Effector memory CD4-positive, alpha-beta T cell (primary cell): ENCODE data around the gene TRPM6.

Experiments used
- DNase-seq, 3 donors: peaks; one replicate each; pipeline ENCODE4 v3.0.0-alpha.2; 2020
- H3K27ac ChIP-seq: 2 replicates; pipeline ENCODE4 v1.7.0; 2013; ENCODE audit warnings: mild to moderate bottlenecking, low read length, moderate library complexity; ENCODE audit not compliant: insufficient read depth, poor library complexity, severe bottlenecking
- H3K27me3 ChIP-seq: replicated peaks from 2 replicates; pipeline ENCODE4 v1.7.0; 2013; ENCODE audit warnings: mild to moderate bottlenecking, low read length; ENCODE audit not compliant: insufficient read depth, control insufficient read depth, poor library complexity, severe bottlenecking
- H3K36me3 ChIP-seq: 2 replicates; pipeline ENCODE4 v1.7.0; 2013; ENCODE audit warnings: mild to moderate bottlenecking, low read length, moderate library complexity; ENCODE audit not compliant: control insufficient read depth, insufficient read depth
- H3K4me1 ChIP-seq: 2 replicates; pipeline ENCODE4 v1.7.0; 2013; ENCODE audit warnings: low read length, mild to moderate bottlenecking; ENCODE audit not compliant: control insufficient read depth, insufficient read depth, poor library complexity, severe bottlenecking
- H3K4me3 ChIP-seq: 2 replicates; pipeline ENCODE4 v1.7.0; 2013; ENCODE audit warnings: low read length, low read depth, mild to moderate bottlenecking; ENCODE audit not compliant: insufficient read depth, poor library complexity, severe bottlenecking
- H3K9me3 ChIP-seq: 2 replicates; pipeline ENCODE4 v1.7.0; 2013; ENCODE audit warnings: mild to moderate bottlenecking, low read length, moderate library complexity; ENCODE audit not compliant: control insufficient read depth

The TRPM6 gene

GRCh38 chr9:74691058-74691457, 196.7 kb downstream of the TRPM6 start:
- Histone ChIP-seq H3K4me3 (no peak overlapping the region), H3K4me1 (no peaks in the 10 kb centered on the region), H3K9me3 (no peaks in the 10 kb centered on the region), H3K36me3 (no peaks in the 10 kb centered on the region), H3K27ac (no peak overlapping the region), H3K27me3 (no peaks in the 10 kb centered on the region)
- DNase-seq, result no peak

DNA sequence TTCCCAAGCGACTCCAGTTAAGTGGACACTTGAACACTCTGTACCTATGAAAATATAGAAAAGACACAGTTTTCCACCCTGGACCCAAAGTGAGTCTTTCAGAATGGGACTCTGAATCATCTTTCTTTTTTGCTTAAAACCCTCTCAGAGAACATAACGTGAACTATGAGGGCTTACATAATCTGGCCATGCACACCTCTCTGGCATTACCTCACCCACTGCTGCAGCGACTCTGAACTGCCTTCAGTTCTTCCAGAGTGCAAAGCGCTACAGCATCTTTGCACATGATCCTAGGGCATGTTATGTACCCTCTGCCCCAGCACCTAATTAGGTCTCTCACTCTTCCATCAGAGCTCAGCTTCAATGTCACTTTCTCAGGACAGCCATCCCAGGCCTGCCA, 204.4 kb downstream of the TRPM6 start:
- Histone ChIP-seq H3K4me1 (no peaks in the 10 kb centered on the region), H3K27me3 (no peaks in the 10 kb centered on the region), H3K9me3 (no peaks in the 10 kb centered on the region), H3K27ac (no peak overlapping the region), H3K36me3 (no peaks in the 10 kb centered on the region), H3K4me3 (no peak overlapping the region)
- no peak for DNase-seq

DNA sequence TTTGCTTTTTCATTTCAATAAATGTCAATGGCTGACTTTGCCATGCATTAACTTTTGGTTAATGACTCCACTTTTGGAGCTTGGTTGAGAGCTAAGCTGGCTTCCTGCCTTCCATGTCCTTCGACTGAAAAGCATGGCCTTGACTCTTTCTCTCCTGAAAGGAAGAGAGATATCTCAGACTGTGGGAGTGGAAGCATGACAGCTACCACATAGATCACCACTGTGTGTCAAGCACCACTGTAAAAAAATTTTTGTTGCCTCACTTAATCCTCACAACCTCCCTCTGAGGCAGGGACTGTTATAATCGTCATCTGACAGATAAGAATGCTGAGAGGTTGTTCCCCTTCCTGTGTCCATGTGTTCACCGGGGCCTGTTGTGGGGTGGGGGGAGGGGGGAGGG, 205.8 kb downstream of the TRPM6 start:
- H3K9me3 ChIP-seq, result no peaks in the 10 kb centered on the region
- no peak overlapping the region for H3K27ac ChIP-seq
- H3K4me3 ChIP-seq, result no peak overlapping the region
- H3K27me3 ChIP-seq, result no peaks in the 10 kb centered on the region
- no peaks in the 10 kb centered on the region for H3K36me3 ChIP-seq
- DNase-seq, result no peak
- no peaks in the 10 kb centered on the region for H3K4me1 ChIP-seq

DNA sequence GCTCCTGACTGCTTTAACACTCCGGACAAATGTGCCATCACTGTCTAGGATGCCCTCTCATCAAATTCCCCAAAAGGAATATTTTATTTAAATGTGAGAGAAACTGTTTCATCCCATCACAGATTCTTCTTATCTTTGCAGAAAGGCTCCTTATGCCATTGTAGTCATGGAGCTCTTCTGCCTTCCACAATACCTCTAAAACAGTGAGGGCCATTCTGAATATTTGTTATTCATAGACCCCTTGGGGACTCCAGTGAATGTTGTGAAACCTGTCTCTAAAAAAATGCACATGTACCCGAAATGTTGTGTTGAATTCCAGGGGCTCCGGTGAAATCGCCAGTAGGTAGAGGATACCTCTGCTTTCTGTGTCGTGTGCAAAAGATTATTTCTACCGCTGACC, 213.6 kb downstream of the TRPM6 start:
- no peaks in the 10 kb centered on the region for H3K36me3 ChIP-seq
- H3K27ac ChIP-seq, result no peak overlapping the region
- no peak for DNase-seq
- no peaks in the 10 kb centered on the region for H3K27me3 ChIP-seq
- H3K4me1 ChIP-seq, result no peaks in the 10 kb centered on the region
- no peak overlapping the region for H3K4me3 ChIP-seq
- no peaks in the 10 kb centered on the region for H3K9me3 ChIP-seq
